Choroid plexus epithelial cell (primary cell): Measurements from ENCODE around the gene AMPD1.

Experiments
- DNase-seq: peaks from one replicate; pipeline ENCODE4 v3.0.0-alpha.2; 2010; ENCODE audit warnings: low read depth
- H3K4me3 ChIP-seq: 2 replicates; pipeline ENCODE4 v1.5.1; 2011; ENCODE audit warnings: low read depth, mild to moderate bottlenecking, control low read depth, low read length, moderate library complexity
- TF ChIP-seq, protein P1 (sequence below): conservative IDR thresholded peaks from 2 replicates; pipeline ENCODE4 v1.5.1; 2011; ENCODE audit warnings: low read depth, mild to moderate bottlenecking, control low read depth, inconsistent platforms, low read length, moderate library complexity

AMPD1 gene

DNA sequence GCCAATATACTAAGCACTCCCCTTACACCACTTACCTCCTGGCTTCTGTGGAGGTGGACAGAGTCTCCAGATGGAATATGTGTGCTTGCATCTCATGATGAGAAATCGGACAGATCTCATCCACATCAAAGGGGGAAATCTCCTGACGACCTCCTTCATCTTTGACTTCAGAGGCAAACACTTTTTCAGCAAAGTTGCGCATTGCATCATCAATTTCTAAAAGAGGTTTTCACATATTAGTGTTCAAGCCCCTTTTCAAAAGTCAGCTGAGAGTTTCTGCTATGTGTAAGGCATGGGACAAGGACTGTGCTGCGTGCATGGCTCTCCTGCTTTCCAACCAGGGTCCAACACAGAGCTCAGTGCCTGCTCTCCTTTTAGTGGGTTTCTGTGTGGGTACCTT, 6.8 kb downstream of the AMPD1 start:
- H3K4me3 ChIP-seq, result no peak overlapping the region
- TF ChIP-seq, protein P1, sequence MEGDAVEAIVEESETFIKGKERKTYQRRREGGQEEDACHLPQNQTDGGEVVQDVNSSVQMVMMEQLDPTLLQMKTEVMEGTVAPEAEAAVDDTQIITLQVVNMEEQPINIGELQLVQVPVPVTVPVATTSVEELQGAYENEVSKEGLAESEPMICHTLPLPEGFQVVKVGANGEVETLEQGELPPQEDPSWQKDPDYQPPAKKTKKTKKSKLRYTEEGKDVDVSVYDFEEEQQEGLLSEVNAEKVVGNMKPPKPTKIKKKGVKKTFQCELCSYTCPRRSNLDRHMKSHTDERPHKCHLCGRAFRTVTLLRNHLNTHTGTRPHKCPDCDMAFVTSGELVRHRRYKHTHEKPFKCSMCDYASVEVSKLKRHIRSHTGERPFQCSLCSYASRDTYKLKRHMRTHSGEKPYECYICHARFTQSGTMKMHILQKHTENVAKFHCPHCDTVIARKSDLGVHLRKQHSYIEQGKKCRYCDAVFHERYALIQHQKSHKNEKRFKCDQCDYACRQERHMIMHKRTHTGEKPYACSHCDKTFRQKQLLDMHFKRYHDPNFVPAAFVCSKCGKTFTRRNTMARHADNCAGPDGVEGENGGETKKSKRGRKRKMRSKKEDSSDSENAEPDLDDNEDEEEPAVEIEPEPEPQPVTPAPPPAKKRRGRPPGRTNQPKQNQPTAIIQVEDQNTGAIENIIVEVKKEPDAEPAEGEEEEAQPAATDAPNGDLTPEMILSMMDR, result no peak
- DNase-seq, result no peak

DNA sequence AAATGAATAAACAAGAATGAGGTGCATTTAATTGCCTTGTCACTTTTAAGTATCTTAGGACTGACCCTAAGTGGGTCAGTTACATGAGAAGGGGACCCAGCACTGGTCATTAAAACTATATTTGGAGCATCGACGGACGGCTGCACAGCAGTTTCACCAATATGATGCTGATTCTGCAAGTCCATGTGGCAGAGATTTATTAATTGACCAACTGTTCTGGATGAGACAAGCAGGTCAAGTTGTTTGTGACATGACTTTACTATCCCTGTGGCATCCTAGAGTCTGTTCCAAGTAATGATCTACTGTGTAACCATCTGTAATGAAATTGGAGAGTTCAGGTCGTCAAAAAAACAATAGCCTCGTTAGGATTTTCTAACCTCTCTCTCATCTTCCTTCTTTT, 9.5 kb downstream of the AMPD1 start:
- TF ChIP-seq, protein P1, result no peak
- H3K4me3 ChIP-seq, result no peak overlapping the region
- DNase-seq, result no peak

DNA sequence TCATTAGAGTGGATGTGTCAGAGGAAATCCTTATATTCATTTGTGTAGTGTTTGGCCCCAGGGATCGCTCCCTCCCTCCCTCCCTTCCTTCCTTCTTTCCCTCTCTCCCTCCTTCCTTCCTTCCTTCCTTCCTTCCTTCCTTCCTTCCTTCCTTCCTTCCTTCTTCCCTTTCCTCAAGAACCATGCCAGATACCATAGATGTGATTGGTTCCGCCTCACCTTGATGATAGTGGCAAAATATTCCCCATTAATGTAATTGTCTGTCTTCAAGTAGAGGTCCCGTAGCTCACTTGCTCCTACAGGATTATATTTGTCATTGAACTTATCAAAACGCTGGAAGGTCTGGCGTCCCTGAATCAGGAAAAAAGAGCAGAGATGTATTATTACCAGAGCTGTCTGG, 17.7 kb downstream of the AMPD1 start:
- TF ChIP-seq, protein P1, result no peak
- DNase-seq, result no peak
- no peak overlapping the region for H3K4me3 ChIP-seq

DNA sequence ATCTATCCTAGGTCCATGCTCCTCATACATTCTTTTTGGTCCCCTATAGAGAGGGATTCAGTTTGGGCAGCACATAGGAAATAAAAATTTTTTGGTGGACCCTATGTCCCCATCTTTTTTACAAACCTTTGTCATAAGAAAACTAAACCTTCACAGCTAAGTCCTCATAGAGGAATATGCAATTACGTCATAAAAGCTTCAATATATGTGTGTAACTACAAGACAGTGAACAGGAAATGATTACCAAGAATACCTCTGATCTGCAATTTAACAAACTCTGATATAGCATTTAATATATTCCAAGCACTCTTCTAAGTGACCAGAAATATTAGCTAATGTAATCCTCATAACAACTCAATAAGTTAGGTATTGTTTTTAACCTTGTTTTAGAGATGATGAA, 19.2 kb downstream of the AMPD1 start:
- no peak overlapping the region for H3K4me3 ChIP-seq
- no peak for DNase-seq
- TF ChIP-seq, protein P1, result no peak

DNA sequence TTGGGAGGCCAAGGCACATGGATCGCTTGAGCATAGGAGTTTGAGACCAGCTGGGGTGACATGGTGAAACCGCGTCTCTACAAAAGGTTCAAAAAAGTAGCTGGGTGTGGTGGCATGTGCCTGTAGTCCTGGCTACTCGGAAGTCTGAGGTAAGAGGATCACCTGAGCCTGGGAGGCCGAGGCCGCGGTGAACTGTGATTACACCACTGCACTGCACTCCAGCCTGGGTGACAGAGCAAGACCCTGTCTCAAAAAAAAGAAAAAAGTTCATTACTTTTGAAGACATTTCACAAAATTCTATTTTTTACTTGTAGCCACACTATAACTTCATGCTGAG, 23.4 kb downstream of the AMPD1 start:
- TF ChIP-seq, protein P1, result no peak
- DNase-seq, result no peak
- H3K4me3 ChIP-seq, result no peak overlapping the region

DNA sequence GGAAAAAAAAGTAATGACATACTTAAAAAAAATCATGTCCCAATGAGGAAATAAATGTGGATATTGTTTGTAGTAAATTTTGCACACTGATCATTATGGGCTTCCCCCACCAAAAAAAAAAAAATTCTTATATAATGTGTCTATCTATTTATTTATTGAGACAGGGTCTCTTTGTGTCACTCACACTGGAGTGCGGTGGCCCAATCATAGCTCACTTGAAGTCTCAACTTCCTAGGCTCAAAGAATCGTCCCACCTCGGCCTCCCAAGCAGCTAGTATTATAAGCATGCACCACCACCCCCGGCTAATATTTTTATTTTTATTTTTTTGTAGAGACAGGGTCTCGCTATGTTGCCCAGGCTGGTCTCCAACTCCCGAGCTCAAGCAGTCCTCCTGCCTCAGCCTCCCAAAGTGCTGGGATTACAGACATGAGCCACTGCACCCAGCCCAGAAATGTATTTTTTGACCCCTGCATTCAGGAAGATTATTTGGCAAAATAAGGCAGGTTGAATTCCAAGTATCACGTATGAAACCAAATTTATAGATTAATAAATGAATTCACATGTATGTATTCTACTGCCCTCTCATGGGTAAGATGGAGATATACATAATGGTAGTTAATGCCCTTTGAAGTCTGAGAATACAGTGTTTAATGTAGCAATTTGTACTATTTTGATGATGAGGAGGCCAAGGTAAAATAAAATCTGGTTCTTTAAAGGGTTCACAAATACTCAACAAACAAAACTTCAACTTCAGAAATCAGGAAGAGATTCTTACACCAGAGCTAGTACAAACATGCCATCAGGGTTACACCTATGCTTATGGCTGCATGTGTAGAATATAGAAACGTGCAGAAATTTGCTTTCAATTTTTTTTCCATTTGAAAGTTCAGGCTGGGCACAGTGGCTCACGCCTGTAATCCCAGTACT, 24.1 kb downstream of the AMPD1 start:
- DNase-seq, result peak; percentile 39
- TF ChIP-seq, protein P1, result peak; percentile 48
- H3K4me3 ChIP-seq, result no peak overlapping the region
